ENCODE results near the gene TAGLN2. TPM values are rescaled to one million over a fixed set of nuclear protein-coding genes. Genes with fewer than 3 reads are reported as not detected.

TAGLN2 gene
- total RNA-seq, 1 experiment from 2014 or later, result 811 TPM

- DNase-seq (ENCODE audit: low read depth), result no peak
Measured at GRCh38 chr1:159877695-159878444, 47.4 kb downstream of the TAGLN2 start.

- DNase-seq (ENCODE audit: low read depth), result no peak
Measured at GRCh38 chr1:159873530-159874143, 51.7 kb downstream of the TAGLN2 start.

GRCh38 chr1:159872891-159873290, 52.4 kb downstream of the TAGLN2 start:
- no peak for DNase-seq (ENCODE audit: low read depth)

- no peak for DNase-seq (ENCODE audit: low read depth)
Measured at GRCh38 chr1:159870704-159871103, 54.6 kb downstream of the TAGLN2 start.

GRCh38 chr1:159869607-159870006, 55.7 kb downstream of the TAGLN2 start:
- DNase-seq (ENCODE audit: low read depth), result no peak

GRCh38 chr1:159869173-159869572, 56.1 kb downstream of the TAGLN2 start:
- peak; percentile 83 for DNase-seq (ENCODE audit: low read depth)

GRCh38 chr1:159868766-159869165, 56.5 kb downstream of the TAGLN2 start:
- DNase-seq (ENCODE audit: low read depth), result no peak

Other genes starting within 250 kb of the TAGLN2 start
- gene CRP, start 210.9 kb downstream of the TAGLN2 start, total RNA-seq (2014; rRNA removed; shearing (Covaris generic)), result not detected in 2 replicates
- 34.5 and 51.2 TPM in 2 replicates for gene DUSP23, start 144.5 kb downstream of the TAGLN2 start, total RNA-seq (2014; rRNA removed; shearing (Covaris generic))
- gene FCRL6, start 123.1 kb downstream of the TAGLN2 start, total RNA-seq (2014; rRNA removed; shearing (Covaris generic)), result 0.10 TPM in 1 of 2 replicates, not detected in the other
- 1.5 and 2.6 TPM in 2 replicates for gene SLAMF8, start 98.6 kb downstream of the TAGLN2 start, total RNA-seq (2014; rRNA removed; shearing (Covaris generic))
- 0.20 TPM in 1 of 2 replicates, not detected in the other for gene VSIG8, start 62.9 kb downstream of the TAGLN2 start, total RNA-seq (2014; rRNA removed; shearing (Covaris generic))
- gene CFAP45, start 25.3 kb downstream of the TAGLN2 start, total RNA-seq (2014; rRNA removed; shearing (Covaris generic)), result 2.2 and 2.9 TPM in 2 replicates
- not detected in 2 replicates for gene IGSF9, start 20.1 kb upstream of the TAGLN2 start, total RNA-seq (2014; rRNA removed; shearing (Covaris generic))
- 0.60 and 0.88 TPM in 2 replicates for gene SLAMF9, start 28.7 kb upstream of the TAGLN2 start, total RNA-seq (2014; rRNA removed; shearing (Covaris generic))
- gene PIGM, start 106.5 kb upstream of the TAGLN2 start, total RNA-seq (2014; rRNA removed; shearing (Covaris generic)), result 4.7 and 4.9 TPM in 2 replicates
- 0.10 and 0.12 TPM in 2 replicates for gene KCNJ10, start 144.7 kb upstream of the TAGLN2 start, total RNA-seq (2014; rRNA removed; shearing (Covaris generic))
- not detected in 2 replicates for gene KCNJ9, start 156.0 kb upstream of the TAGLN2 start, total RNA-seq (2014; rRNA removed; shearing (Covaris generic))
- 7.9 and 10.7 TPM in 2 replicates for gene IGSF8, start 173.1 kb upstream of the TAGLN2 start, total RNA-seq (2014; rRNA removed; shearing (Covaris generic))
- gene ATP1A2, start 190.3 kb upstream of the TAGLN2 start, total RNA-seq (2014; rRNA removed; shearing (Covaris generic)), result not detected in 2 replicates
- not detected in 2 replicates for gene ATP1A4, start 226.1 kb upstream of the TAGLN2 start, total RNA-seq (2014; rRNA removed; shearing (Covaris generic))

Data from RPMI7951 (cell line).